Myocyte (in vitro differentiated cells): ENCODE measurements around the gene GLRB. TPM values are rescaled to one million over a fixed set of nuclear protein-coding genes. Genes with fewer than 3 reads are reported as not detected.
"Not testable (repeated sequence)": the region's sequence is repeated elsewhere in the genome, so short reads cannot be mapped to it uniquely, and the experiment has no call there.

Source experiments
- DNase-seq: peaks from one replicate; pipeline ENCODE4 v3.0.0-alpha.2; 2012; ENCODE audit warnings: low read depth
- total RNA-seq: library from RNA; depleted of rRNA; stranded (reverse); fragments of >200 nt; gene quantifications from 2 replicates; pipeline ENCODE4 v1.2.3, GENCODE V29; 2014

Gene GLRB
- total RNA-seq, 1 donor from 2014 or later: 24.8 TPM

DNA sequence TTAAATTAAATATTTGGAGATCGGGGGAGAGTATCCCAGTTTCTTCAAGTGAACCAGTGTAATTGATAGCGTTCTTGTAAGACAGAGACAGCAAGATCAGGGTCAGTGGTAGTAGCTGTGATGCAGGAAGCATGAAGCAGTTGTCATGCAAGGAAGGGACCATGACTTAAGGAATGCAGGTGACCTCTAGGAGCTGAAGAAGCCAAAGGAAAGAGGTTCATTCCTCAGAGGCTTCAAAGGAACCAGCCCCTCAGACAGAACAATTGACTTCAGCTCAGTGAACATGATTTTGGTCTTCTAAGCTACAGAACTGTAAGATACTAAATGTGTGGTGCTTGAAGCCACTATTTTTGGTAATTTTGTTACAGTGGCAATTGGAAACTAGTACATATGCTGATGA, 51.6 kb downstream of the GLRB start:
- no peak for DNase-seq

DNA sequence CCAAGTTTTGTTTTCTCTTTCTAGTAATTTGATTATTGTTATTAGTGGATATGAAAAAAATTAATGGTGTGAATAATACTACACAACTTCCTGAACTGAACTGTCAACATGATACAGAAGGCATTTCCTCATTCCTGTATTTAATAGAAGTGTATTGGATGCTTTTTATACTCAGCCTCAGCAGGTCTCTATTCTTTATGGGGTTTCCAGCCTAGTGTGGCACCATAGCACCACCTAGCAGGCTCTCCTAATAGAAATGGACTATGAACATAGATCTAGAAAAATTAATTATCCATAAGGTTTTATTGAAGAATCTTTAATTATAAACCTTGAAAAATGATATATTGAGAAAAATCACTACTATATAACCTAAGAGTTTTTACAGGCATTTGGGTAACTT, 52.4 kb downstream of the GLRB start:
- peak; percentile 55 for DNase-seq

DNA sequence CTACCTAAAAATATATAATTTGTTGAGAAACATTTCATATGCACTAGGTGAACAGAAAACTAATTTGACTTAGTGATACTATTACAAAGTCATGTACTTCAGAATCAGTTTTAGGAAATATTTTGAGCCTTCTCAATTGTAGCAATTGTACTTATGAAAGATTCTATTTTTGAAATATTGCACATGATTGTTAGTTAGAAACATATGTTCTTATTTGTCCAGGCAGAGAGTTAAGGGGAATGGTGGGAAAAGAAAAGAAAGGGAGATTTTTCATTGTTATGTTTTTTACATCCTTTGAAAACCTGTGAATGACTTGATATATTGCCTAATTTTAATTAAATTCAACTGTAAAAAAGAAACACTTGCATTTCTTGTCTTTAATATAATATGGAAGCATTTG, 66.0 kb downstream of the GLRB start:
- no peak for DNase-seq

DNA sequence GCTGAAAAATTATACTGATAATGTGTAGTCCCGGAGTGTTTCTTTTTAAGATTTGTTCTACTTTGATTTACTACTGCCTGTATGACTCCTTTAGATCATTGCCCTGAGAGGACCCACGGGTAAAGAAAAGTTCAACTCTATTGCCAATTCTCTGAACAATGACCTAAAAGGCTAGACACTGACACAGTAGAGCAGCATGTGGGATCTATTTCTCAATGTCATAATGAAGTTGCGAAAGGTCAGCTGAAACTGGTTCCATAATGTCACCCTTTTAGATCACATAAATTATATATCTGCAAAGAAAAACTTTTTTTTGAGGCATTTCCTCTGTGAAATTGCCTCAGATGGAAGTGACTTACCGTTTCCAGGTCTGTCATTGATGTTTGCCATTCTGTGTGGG, 67.4 kb downstream of the GLRB start:
- DNase-seq: no peak

DNA sequence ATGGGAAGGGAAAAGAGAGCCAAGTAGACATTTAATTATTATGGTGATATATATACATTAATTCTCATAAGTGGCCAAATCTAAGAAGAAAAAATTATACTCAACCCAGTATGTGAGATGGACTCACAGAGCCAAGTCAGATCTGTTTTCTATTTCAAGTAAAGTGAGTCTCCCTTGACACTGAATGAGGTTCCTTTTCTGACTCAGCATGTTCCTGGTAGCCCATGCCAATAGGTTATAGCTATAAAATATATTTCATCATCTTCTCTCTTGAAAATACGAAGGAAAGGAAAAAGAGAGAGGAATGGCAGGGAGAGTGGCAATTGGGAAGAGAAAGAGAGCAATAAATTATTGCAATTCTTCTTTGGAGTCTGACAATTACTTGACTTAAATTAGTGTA, 75.8 kb downstream of the GLRB start:
- DNase-seq: no peak

DNA sequence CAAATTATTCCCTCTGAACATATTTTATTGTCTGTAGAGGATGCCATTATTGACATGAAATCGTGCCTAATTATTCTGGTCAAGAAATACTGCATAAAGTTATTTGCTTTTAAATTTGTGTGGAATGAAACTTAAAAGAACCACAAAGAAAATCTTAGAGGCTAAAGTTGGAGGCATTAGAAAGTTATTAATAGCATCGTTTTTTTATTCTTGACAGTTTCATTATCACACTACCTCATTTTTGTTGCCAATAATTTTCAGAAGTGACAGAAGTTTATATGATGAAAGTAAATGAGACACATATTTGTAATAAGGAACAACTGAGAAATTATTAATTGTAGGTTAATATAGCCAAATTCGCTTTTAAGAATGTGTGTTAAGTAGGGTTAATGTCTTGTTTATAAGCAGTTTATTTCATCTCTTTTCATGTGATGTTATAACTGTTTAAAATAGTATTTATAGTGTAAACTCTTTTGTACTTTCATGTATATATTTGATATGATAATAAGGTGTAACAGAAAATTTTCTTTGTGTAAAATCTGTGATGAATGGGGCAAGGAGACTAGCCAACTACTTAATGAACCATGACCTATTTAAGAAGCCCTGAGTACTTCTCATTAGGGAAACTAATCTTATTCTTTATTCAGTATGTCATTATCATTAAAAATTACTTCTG, 90.1 kb downstream of the GLRB start:
- DNase-seq: no peak

DNA sequence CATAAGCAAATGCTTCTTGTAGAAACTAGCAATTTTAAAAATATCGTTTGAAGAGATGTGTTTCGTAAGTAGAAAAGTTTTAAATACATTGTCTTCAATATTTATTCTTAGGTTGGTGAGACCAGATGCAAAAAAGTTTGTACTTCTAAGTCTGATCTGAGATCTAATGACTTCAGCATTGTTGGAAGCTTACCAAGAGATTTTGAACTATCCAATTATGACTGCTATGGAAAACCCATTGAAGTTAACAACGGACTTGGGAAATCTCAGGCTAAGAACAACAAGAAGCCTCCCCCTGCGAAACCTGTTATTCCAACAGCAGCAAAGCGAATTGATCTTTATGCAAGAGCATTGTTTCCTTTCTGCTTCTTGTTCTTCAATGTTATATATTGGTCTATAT, 94.4 kb downstream of the GLRB start:
- DNase-seq: no peak

DNA sequence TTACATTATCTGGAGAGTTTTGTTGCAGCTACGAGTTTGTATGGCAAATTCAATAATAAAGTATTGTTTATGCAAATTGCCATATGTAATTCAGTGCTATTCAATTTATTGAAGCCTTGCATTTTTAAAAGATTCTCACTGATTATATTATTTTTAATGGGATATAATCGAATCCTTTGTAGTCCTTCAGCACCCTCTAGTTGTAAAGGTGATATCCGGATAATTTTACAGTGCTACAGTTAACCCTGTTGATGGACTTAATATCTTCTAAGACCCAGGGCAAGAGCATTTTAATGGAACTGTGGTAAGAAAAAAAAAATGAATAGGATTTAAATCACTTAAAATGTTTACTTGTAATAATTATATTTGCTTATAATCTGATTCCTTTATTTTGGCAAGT, 96.1 kb downstream of the GLRB start:
- DNase-seq: peak; percentile 13

DNA sequence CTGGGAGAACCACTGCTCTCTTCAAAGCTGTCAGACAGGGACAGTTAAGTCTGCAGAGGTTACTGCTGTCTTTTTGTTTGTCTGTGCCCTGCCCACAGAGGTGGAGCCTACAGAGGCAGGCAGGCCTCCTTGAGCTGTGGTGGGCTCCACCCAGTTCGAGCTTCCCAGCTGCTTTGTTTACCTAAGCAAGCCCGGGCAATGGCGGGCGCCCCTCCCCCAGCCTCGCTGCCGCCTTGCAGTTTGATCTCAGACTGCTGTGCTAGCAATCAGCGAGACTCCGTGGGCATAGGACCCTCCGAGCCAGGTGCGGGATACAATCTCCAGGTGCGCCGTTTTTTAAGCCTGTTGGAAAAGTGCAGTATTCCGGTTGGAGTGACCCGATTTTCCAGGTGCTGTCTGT, 104.3 kb downstream of the GLRB start:
- DNase-seq: not testable (repeated sequence)

DNA sequence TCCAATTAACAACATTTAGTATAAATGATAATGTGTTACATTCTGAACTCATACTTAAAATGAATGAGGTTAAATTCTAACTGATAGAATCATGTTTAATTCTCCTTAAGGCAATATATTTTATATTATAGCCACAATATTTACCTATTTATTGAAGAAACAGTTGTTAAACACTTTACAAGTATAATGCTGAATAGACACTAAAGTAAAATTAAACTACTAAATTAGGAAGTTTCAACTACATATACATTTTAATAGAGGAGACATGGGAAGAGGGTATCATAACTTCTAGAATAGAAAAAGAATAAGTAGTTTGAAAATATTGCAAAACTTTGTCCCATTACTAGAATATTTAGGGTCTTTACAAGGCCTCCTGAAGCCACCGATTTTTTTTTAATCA, 108.3 kb downstream of the GLRB start:
- no peak for DNase-seq

DNA sequence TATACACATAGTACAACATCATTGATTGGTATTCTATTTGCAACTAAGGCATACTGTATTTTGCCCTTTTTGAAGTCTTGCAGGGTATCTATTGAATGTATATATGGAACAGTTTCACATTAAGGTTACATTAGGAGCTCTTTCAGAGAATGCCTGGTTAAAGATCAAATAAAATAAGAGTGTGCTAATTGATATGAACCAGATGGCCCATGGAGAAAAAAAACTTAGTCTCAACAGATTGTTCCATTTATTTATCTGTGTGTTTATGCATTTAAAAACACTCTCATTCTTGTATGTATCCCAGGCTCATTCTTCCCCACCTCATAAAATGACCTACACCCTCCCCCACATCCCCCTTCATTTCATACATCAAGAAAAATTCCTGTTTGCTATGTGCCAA, 109.4 kb downstream of the GLRB start:
- DNase-seq: no peak

DNA sequence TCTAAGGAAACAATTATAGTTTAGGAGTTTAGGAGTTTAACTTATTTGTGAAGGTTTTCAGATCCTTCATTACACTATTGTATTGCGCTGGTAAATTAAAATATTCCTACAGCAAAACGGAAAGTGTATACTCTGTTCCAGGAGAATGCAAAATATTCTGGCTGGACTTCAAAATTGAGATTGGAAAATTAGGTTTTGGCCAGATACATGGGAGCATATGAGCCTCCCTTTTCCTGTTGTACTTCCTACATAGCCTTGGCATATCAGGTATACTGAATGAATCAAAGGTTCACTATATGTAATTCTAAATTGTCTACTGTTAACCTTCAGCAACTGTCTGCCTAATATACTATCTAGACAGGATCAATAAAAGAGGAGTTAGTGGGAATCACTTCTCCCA, 119.4 kb downstream of the GLRB start:
- DNase-seq: no peak

DNA sequence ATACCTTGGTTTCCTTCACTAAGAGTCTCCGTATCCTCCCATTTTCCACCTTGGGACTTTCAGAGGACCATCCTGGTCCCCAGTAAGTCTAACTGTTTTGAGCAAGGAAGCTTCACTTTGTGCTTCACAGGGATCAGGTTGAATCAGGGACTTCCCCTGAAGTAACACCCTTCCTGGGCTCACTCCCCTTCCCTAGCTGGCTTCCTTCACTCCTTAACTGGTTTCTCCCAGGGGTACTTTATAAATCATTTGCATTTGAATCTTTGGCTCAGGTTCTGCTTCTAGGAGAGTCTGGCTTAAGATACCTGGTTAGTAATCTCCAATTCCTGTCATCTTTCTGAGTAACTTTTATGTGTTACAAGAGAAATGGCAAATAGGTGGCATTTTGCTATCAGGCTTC, 120.1 kb downstream of the GLRB start:
- no peak for DNase-seq

DNA sequence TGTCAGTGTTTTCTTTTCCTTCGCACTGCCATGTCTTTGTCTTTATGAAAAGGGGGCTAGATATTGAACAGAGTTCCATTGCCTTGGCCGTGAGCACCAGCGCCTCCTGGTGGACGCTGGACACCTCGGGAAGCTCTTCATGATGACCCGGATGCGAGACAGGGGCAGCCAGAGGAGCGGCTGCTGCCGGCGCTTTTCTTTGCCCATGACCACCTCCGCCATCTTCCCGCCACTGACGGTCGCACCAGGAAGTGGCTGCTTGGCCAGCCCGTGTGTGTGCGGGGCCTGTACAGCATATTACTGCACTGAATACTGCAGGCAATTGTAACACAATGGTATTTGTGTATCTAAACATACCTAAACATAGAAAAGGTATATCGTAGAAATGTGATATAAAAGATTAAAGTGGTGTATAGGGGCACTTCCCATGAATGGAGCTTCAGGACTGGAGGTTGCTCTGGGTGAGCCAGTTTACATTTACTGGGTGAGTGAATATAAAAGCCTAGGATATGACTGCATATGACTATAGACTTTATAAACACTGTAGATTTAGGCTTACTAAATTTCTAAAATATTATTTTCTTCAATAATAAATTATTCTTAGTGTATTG, 128.8 kb downstream of the GLRB start:
- DNase-seq: no peak

DNA sequence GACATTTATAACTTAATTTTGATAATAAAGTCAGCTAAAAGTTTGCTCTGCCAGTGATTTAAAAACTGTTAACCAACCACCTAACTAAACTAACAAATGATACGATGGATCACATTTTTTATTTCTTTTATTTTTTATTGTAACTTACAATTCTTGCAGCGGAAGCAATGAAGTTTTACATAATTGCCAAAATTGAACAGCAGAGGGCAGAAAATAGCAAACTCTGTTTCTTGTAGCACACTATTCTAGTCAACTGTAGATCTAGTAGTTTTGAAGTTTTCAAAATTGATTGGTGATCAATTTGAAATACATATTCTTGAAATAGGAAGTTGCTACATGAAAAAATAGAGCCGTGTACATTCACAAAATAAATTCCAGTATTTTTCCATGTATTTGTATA, 141.8 kb downstream of the GLRB start:
- DNase-seq: peak; percentile 39

DNA sequence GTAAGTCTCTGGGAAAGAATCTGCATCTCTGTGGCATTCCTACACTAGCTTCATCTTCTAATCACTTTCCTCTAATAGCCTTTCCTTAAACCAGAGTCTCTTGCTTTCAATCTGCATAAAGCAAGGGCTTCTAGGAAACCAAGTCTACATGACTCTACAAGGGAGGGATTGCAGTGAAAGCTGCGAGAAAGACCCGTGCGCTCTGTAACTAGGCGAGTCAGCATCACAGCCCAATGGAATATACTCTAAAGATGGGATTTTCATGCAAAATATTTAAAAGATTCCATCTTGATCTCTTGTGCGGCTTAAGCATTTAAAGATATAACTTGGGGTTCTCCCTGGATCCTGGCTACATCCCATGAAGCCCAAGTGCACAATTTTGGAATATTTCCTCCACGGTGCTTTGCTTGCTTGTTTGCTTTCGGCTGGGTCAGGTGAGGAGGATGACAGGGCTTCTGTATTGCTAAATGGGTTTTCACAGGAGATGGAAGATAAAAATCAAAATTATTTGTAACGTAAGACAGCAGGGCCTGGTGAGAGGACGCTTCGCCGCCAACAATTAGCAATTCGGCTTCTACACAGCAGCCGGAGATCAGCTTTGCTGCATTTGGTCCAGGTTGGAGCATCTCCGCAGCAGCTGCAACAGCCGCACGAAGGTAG, 143.9 kb downstream of the GLRB start:
- DNase-seq: no peak

DNA sequence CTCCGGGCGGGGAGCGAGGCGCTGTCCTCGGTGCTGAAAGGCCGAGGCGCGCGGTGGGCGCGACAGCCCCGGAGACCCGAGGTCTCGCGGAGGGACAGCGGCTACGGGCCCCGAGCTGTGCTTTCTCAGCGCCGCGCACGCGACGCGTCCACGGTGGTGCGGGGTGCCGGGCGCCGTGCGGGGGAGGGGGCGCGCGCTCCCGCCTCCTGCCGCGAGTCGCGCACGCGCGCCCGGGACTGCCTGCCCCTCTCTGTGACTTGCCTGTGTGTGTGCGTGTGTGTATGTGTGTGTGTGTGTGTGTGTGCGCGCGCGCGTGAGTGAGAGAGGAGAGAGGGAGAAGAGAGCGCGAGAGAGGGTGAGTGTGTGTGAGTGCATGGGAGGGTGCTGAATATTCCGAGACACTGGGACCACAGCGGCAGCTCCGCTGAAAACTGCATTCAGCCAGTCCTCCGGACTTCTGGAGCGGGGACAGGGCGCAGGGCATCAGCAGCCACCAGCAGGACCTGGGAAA, 144.5 kb downstream of the GLRB start, which contains the start of gene GRIA2:
TSS of gene GRIA2 (plus strand) at position 358 of the 511 bp plus-strand sequence. CDS start 315 bp downstream, outside the sequence.
- DNase-seq: peak; percentile 74

DNA sequence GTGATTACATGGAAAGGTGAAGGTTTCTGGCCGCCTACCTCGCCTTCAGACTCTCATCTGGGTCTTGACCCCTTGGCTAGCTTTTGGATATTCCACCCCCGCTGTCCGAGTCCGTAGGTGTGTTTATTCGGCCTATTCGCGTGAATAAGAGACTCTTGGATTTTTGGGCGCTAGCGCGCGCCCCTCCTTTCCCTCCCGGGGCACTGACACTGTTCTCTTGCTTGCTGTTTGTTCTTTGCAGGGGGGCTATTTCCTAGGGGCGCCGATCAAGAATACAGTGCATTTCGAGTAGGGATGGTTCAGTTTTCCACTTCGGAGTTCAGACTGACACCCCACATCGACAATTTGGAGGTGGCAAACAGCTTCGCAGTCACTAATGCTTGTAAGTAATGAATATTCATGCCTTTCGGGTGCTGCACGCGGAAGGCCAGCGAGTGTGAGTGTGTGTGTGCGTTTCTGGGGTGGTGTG, 145.5 kb downstream of the GLRB start:
- DNase-seq: no peak
